SK-N-SH (cell line): ENCODE results near the gene MDH2. TPM values are rescaled to one million over a fixed set of nuclear protein-coding genes. Genes with fewer than 3 reads are reported as not detected.

Source experiments
- CTCF ChIA-PET: fragments of 300-600, 350-600 bp; formaldehyde crosslinking; extraction: SDS; loops from one replicate; lab custom pipeline; 2021; lab: Yijun Ruan, JAX
- POLR2A ChIA-PET: fragments of 350-600 bp; sonication (Branson Sonifier 250); formaldehyde crosslinking; extraction: SDS; loops from one replicate; lab custom pipeline; 2020; ENCODE audit warnings: antibody characterized with exemption, inconsistent platforms; lab: Yijun Ruan, JAX
- DNase-seq: peaks from one replicate; pipeline ENCODE4 v3.0.0; 2012
- H2AFZ ChIP-seq: fragments of 200-600 bp; sonication (generic); 2 replicates; pipeline ENCODE4 v1.8.1; 2016; ENCODE audit warnings: antibody characterized with exemption, mild to moderate bottlenecking, low read depth
- H3F3A ChIP-seq: fragments of 200-600 bp; sonication (generic); replicated peaks from 2 replicates; pipeline ENCODE3; 2016; ENCODE audit warnings: antibody characterized with exemption, mild to moderate bottlenecking; ENCODE audit not compliant: insufficient read depth
- H3K27ac ChIP-seq, 2 experiments: fragments of 200-500 bp in 1 of 2; fragments of 200-600 bp in 1 of 2; sonication (Bioruptor generic) in 1 of 2; sonication (generic), shearing (Covaris generic) in 1 of 2; 2 replicates each; pipeline versions ENCODE4 v1.5.1 to v1.6.1; 2014 to 2016; ENCODE audit warnings: low read depth in 2 of 2, inconsistent platforms in 1 of 2, low read length in 1 of 2, mild to moderate bottlenecking in 1 of 2, mixed read lengths in 1 of 2
- H3K27me3 ChIP-seq: fragments of 200-600 bp; sonication (generic), shearing (Covaris generic); 2 replicates; pipeline ENCODE4 v1.6.1; 2016; ENCODE audit warnings: mixed run types; ENCODE audit not compliant: insufficient read depth
- H3K36me3 ChIP-seq, 2 experiments: fragments of 200-500 bp in 1 of 2; fragments of 200-600 bp in 1 of 2; sonication (Bioruptor generic) in 1 of 2; sonication (generic) in 1 of 2; replicated peaks in 1 of 2; 2 replicates each; pipeline versions ENCODE3 to v1.5.1; 2014 to 2016; ENCODE audit warnings: low read length in 1 of 2, mild to moderate bottlenecking in 1 of 2; ENCODE audit not compliant: insufficient read depth in 2 of 2, control insufficient read depth in 1 of 2
- H3K4me1 ChIP-seq, 2 experiments: fragments of 200-500 bp in 1 of 2; fragments of 200-600 bp in 1 of 2; sonication (Bioruptor generic) in 1 of 2; sonication (generic), shearing (Covaris generic) in 1 of 2; 2 replicates each; pipeline versions ENCODE4 v1.5.1 to v1.6.1; 2014 to 2016; ENCODE audit warnings: low read depth in 1 of 2, low read length in 1 of 2, mixed run types in 1 of 2; ENCODE audit not compliant: insufficient read depth in 2 of 2, control insufficient read depth in 1 of 2
- H3K4me2 ChIP-seq: fragments of 200-600 bp; sonication (generic), shearing (Covaris generic); 2 replicates; pipeline ENCODE4 v1.6.1; 2017; ENCODE audit warnings: mixed run types
- H3K4me3 ChIP-seq, 2 experiments: fragments of 200-500 bp in 1 of 2; fragments of 200-600 bp in 1 of 2; sonication (Bioruptor generic) in 1 of 2; sonication (generic), shearing (Covaris generic) in 1 of 2; 2 replicates each; pipeline versions ENCODE4 v1.5.1 to v1.8.1; 2014 to 2016; ENCODE audit warnings: low read depth in 2 of 2, inconsistent platforms in 1 of 2, low read length in 1 of 2, mild to moderate bottlenecking in 1 of 2, mixed read lengths in 1 of 2, moderate library complexity in 1 of 2
- H3K79me2 ChIP-seq: fragments of 200-600 bp; sonication (generic); 2 replicates; pipeline ENCODE4 v1.8.1; 2017; ENCODE audit warnings: mild to moderate bottlenecking; ENCODE audit not compliant: insufficient read depth
- H3K9ac ChIP-seq: fragments of 200-600 bp; sonication (generic); 2 replicates; pipeline ENCODE4 v1.6.1; 2017; ENCODE audit warnings: mixed run types
- H3K9me2 ChIP-seq: fragments of 200-600 bp; sonication (generic); 2 replicates; pipeline ENCODE4 v1.6.1; 2017; ENCODE audit warnings: mixed run types
- H3K9me3 ChIP-seq: fragments of 200-600 bp; sonication (generic); 2 replicates; pipeline ENCODE4 v1.6.1; 2017; ENCODE audit warnings: mixed run types, mild to moderate bottlenecking, moderate library complexity
- H4K20me1 ChIP-seq: fragments of 200-600 bp; sonication (generic); 2 replicates; pipeline ENCODE4 v1.6.1; 2017; ENCODE audit warnings: mild to moderate bottlenecking, mixed run types; ENCODE audit not compliant: insufficient read depth
- CHD2 ChIP-seq: fragments of 150-350 bp; IDR thresholded peaks from 2 replicates; pipeline ENCODE4 v1.6.1; 2018; ENCODE audit warnings: low read length; ENCODE audit not compliant: partially characterized antibody
- EP300 ChIP-seq, 2 experiments: IDR thresholded peaks; 2 replicates each; pipeline versions ENCODE4 v1.4.0 to v1.6.1; 2012; ENCODE audit warnings: borderline replicate concordance in 1 of 2, low read depth in 1 of 2, low read length in 1 of 2
- FOSL2 ChIP-seq: IDR thresholded peaks from 2 replicates; pipeline ENCODE4 v1.4.0; 2012; ENCODE audit warnings: low read depth, mild to moderate bottlenecking, moderate library complexity, borderline replicate concordance
- FOXJ3 ChIP-seq: sonication (generic); formaldehyde crosslinking; IDR thresholded peaks from 2 replicates; pipeline ENCODE4 v1.5.1; 2020; ENCODE audit warnings: mild to moderate bottlenecking, missing genetic modification reagents
- MEF2A ChIP-seq: IDR thresholded peaks from 2 replicates; pipeline ENCODE4 v1.4.0; 2012; ENCODE audit warnings: low read depth, borderline replicate concordance
- MXI1 ChIP-seq: IDR thresholded peaks from 2 replicates; pipeline ENCODE4 v1.6.1; 2012; ENCODE audit warnings: mild to moderate bottlenecking, low read depth, low read length, improper control_type of control experiment
- RCOR1 ChIP-seq: fragments of 150-350 bp; IDR thresholded peaks from 2 replicates; pipeline ENCODE4 v1.6.1; 2017; ENCODE audit warnings: antibody characterized with exemption, low read length
- REST ChIP-seq: IDR thresholded peaks from 2 replicates; pipeline ENCODE4 v1.6.1; 2012; ENCODE audit warnings: mild to moderate bottlenecking, low read depth, low read length, moderate library complexity
- SMC3 ChIP-seq: IDR thresholded peaks from 2 replicates; pipeline ENCODE4 v1.6.1; 2012; ENCODE audit warnings: low read depth, low read length, improper control_type of control experiment
- TCF12 ChIP-seq: IDR thresholded peaks from 2 replicates; pipeline ENCODE4 v1.4.0; 2012
- TEAD4 ChIP-seq: IDR thresholded peaks from 2 replicates; pipeline ENCODE4 v1.4.0; 2012; ENCODE audit warnings: mild to moderate bottlenecking, borderline replicate concordance; ENCODE audit not compliant: insufficient read depth
- YY1 ChIP-seq: IDR thresholded peaks from 2 replicates; pipeline ENCODE4 v1.4.0; 2012; ENCODE audit warnings: low read depth, mild to moderate bottlenecking
- WGBS: methylation state at CpG from one replicate; pipeline ENCODE4 v1.1.6; 2017; ENCODE audit warnings: low lambda C conversion rate; 5-methylcytosine and 5-hydroxymethylcytosine counted together
- polyA plus RNA-seq, 3 experiments: library from polyadenylated mRNA; depleted of rRNA; stranded (reverse); fragments of >200 nt; gene quantifications; 2 replicates each; pipeline ENCODE4 v1.2.3, GENCODE V29; 2012
- TF ChIP-seq, protein P1 (sequence below): IDR thresholded peaks from 2 replicates; pipeline ENCODE4 v1.4.0; 2012; ENCODE audit warnings: low read depth, borderline replicate concordance

Gene MDH2
- polyA plus RNA-seq, 1 of the 3 experiments (the other 2 are of a cell fraction), result 301 TPM

- DNase-seq, result no peak
Observed at GRCh38 chr7:76002822-76003221, 45.1 kb upstream of the MDH2 start.

More at GRCh38 chr7:76002822-76003221, 45.1 kb upstream of the MDH2 start:
- 91% methylated on average over 3 of the region's 3 CpGs for WGBS
- no peak overlapping the region for H2AFZ ChIP-seq
- H4K20me1 ChIP-seq, result no peaks in the 10 kb centered on the region
- H3K79me2 ChIP-seq, result no peaks in the 10 kb centered on the region
- TF ChIP-seq MXI1, result no peak
- TF ChIP-seq FOXJ3 (CRISPR knock-in tag), result no peak
- no peak for TF ChIP-seq FOSL2
- no peak for TF ChIP-seq EP300 (IDR thresholded peaks at IDR 0.05; ENCODE audit: borderline replicate concordance in 1 of 2, low read depth in 1 of 2, low read length in 1 of 2)
- TF ChIP-seq RCOR1, result no peak
- no peak for TF ChIP-seq YY1
- TF ChIP-seq TCF12, result no peak
- TF ChIP-seq, protein P1, sequence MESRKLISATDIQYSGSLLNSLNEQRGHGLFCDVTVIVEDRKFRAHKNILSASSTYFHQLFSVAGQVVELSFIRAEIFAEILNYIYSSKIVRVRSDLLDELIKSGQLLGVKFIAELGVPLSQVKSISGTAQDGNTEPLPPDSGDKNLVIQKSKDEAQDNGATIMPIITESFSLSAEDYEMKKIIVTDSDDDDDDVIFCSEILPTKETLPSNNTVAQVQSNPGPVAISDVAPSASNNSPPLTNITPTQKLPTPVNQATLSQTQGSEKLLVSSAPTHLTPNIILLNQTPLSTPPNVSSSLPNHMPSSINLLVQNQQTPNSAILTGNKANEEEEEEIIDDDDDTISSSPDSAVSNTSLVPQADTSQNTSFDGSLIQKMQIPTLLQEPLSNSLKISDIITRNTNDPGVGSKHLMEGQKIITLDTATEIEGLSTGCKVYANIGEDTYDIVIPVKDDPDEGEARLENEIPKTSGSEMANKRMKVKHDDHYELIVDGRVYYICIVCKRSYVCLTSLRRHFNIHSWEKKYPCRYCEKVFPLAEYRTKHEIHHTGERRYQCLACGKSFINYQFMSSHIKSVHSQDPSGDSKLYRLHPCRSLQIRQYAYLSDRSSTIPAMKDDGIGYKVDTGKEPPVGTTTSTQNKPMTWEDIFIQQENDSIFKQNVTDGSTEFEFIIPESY, result no peak
- no peak for TF ChIP-seq TEAD4
- TF ChIP-seq REST, result no peak
- TF ChIP-seq MEF2A, result no peak
- TF ChIP-seq SMC3, result no peak
- TF ChIP-seq CHD2, result no peak
- no peak overlapping the region for H3K9ac ChIP-seq
- no peaks in the 10 kb centered on the region for H3K9me3 ChIP-seq
- no peak overlapping the region for H3K4me3 ChIP-seq
- no peak overlapping the region for H3K4me2 ChIP-seq
- H3K36me3 ChIP-seq, result peaks cover 16 to 24% of the 10 kb centered on the region in 2 experiments
- no peaks in the 10 kb centered on the region for H3K9me2 ChIP-seq
- no peak overlapping the region for H3K27ac ChIP-seq
- ChIA-PET POLR2A (no interaction called here), CTCF (interaction anchor here (1.4 to 5.5 kb wide), 3 partner anchors 17 to 240 kb away, joined by 5 to 20 read pairs (median 10); no protein-coding TSS in a partner anchor)
- H3F3A ChIP-seq, result peaks cover under 1% of the 10 kb centered on the region
- no peaks in the 10 kb centered on the region for H3K4me1 ChIP-seq
- H3K27me3 ChIP-seq, result no peaks in the 10 kb centered on the region
